GM21723 (cell line): ENCODE results near the gene TMEFF2.

Source experiments
- ATAC-seq: cut with Tn5 transposase; IDR thresholded peaks from one replicate; pipeline ENCODE4 v1.9.1; 2021; ENCODE audit warnings: mild to moderate bottlenecking, moderate library complexity; ENCODE audit not compliant: unreplicated experiment

TMEFF2 gene, protein sequence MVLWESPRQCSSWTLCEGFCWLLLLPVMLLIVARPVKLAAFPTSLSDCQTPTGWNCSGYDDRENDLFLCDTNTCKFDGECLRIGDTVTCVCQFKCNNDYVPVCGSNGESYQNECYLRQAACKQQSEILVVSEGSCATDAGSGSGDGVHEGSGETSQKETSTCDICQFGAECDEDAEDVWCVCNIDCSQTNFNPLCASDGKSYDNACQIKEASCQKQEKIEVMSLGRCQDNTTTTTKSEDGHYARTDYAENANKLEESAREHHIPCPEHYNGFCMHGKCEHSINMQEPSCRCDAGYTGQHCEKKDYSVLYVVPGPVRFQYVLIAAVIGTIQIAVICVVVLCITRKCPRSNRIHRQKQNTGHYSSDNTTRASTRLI

DNA sequence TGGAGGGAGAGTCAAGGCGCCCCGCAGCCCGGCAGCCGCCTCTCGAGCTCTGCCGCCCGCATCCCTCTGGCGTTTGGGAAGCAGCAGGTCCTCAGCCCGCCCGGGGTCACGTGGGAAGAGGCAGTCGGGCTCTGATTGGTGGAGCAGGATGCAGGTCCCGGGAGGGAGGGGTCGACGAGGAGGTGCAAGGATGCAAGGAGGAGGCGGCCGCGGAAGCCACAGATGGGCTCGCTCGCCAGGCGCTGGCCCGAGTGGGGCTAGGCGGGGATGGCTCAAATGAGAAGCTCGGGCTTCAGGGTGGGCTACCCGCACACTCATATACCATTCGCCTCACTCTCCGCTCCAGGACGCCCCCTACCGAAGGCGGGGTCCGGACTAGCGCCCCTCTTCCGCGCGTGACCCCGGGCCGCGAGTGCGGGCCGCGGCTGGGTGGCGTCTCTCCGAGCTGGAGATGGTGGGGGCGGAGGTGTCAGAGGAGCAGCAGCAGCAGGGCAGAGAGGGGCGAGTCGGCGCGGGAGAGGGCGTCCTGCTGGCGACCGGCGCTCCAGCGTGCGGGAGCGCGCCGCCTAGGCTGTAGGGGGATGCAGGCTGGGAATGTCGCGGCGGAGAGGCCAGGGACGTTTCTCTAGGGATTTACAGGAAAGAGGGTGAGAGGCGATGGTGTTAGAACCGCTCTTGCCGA, at the start of gene TMEFF2:
Gene TMEFF2 (minus strand): TSS at position 68 of the 682 bp plus-strand sequence. CDS start 409 bp downstream, outside the sequence.
- peak; percentile 60 for ATAC-seq

DNA sequence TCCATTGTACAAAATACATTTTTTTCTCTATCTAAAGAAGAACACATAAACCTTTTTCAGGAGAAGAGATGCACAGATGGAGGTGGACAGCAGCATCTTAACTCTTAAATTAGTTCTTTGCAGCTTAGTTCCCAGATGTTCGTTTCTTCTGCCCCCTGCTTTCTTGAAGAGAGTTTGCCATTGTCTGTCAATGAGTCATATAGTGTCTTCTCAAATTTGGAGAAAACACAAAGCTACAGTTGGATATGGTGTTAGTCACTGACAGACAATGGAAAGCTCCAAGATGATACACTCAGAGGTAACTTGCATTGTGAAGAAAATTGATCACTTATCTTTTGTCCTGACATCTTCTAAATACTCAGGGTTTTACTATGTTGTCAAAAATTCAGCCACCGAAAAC, 48.8 kb upstream of the TMEFF2 start:
- no peak for ATAC-seq

DNA sequence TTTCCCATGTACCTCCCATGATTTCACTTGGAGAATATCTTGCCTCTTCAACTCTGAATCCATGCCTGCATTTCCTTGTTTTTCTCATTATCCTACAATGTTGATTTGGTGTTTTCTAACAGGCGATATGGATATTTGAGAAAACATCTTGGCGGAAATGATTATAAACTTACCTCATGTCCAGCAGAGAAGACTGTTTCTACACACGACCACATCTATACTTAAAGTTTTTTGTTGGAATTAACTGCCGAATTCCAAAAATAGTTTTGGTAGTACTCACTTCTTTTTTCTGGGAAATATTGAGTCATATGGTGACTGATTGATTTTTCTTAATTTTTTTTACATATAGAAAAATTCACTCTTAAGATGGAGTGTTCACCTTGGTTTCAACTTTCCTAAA, 41.4 kb upstream of the TMEFF2 start:
- no peak for ATAC-seq

DNA sequence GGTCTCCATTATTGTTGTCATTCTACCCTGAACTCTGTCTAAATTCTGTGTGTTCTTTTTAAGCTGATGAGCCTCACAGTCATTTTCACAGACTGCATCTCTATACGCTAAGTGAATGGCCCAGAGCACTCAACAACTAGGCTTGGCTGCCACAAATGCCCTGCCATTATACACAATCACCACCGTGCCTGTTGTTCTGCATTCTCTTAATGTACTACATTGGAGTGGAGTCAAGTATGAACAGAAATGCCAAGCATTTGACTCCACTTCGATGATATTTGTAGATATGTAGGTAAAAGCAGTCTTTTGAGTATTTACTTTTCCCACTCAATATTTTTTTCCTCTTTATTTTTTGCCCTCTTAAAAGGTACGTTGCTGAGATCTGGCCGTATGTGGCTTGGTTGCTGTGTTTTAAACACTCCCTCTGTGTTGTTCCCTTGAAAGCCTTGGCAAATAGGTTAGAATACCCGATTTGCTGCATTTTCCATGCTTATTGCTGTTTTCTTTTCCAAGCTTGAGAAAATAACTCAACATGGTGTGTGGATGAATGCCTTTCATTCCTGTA, 36.2 kb upstream of the TMEFF2 start:
- no peak for ATAC-seq

DNA sequence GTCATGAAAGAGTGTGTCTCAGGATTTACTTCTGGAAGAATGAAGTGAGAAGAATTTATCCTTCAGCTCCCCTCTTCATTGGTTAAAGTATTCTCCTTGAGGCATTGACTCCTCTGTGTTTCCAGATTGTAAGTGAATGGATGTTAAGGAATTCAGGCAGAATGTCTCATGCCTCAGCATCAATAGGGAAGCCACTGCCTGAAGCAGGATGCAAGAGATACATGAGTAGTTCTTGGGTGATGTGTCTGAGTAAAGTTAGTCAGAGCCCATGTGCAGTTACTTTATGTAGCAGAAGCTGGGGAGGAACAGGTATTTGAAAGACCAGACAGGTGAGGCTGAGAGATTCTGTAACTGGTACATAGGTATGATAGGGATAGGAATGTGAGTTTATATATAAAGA, 34.0 kb upstream of the TMEFF2 start:
- no peak for ATAC-seq

DNA sequence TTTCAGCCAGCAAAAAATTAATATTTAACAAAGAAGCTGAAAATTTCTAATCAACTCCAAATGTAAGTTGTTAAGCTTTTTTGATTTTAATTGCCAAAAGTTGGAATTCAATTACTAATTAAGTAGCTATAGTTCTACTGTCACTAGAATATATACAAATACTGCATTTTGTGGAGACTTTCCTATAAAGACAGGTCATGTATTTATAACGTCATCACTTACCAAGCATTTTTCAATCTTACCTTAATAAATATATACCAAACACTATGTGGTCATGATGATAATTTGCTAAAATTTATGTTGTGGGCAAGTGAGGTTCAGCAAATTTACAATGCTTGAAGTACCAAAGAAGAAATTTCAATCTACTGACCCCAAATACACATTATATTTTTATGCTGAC, 24.2 kb upstream of the TMEFF2 start:
- ATAC-seq: no peak

DNA sequence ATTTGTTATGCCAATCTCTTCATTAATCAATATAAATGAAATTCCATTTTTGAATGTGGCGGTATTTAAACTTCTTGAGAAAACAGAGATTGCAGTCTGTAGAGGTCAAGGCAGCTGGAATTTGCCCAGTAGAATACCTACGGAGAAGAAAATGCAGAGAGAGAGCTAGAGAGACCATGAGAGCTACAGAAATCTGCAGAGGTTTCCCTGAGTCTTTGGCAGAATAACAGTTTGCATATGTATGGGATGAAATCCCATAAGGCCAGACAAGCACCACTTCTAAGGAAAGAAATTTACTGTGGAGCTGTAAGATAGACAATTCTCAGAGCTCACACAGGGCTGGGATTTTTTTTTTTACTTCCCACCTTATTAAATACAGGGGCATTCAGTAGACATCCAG, 23.6 kb upstream of the TMEFF2 start:
- ATAC-seq: no peak

DNA sequence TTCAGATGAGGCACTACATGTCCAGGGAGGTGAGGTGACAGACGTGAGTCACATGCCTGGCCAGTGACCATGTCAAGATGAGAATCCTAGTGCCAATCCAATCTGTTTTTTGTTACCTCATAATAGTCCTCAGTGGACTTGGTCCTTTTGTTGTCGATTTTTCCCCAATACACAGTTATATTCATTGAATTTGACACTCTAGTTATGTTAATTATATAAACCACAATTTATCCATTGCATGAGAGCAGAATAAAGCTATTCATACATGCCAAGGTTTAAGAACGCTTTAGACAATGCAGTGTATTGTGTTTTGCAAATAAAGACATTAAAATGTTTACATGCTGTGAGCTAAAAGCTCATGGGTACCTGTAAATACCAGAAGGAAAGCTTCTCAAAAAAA, 21.6 kb upstream of the TMEFF2 start:
- no peak for ATAC-seq

DNA sequence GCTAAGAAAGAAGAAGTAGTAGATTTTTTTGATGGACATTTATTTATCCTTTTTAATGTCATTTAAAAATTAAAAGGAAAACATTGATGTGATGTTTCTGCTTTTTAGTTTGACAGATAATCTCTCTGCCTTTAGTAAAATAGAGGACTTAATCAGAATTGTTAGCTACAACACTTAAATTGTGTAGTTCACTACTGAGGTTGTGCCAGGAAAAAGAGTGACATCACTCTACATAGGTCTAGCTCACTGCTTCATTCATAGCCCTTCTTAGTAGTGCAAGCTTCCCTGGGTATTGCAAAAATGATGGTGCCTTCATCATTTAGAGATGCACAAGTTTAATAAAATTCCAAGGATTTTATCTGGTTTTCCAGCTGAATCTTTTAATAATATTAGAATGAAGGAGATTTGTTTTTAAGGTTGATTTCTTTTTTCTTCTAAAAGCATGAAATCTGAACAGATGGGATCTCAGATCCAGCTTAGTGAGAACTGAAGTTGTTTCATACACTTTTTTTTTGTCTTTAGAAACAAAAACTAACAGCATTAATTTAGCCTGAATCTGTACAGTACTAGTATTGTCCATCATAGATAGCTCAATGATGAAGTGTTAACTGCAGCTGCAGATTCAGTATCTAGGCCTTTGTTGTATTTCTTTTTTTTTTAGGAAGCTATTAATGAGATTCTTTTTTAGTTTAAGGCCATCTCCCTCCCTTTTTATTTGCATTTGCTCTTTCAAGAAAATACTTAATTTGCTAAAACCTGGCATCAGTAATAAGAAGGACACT, 20.6 kb upstream of the TMEFF2 start:
- no peak for ATAC-seq

DNA sequence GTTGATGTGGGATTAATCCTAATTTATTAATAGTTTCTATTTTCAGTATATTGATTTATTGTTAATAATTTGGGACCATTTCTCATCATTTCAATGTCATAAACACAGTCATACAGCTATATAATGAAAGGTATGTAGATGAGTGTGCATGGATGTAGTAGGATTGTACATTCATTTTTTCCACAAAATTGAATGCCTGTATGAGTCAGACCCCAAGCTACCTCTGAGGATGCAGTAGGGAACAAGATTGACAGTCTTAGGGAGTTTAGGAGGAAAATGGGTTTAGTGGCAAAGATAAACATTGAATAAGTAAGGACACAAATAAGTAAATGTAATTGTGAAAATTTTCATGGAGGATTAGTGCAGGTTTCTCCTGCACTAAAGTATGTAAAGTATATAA, 14.1 kb upstream of the TMEFF2 start:
- no peak for ATAC-seq

DNA sequence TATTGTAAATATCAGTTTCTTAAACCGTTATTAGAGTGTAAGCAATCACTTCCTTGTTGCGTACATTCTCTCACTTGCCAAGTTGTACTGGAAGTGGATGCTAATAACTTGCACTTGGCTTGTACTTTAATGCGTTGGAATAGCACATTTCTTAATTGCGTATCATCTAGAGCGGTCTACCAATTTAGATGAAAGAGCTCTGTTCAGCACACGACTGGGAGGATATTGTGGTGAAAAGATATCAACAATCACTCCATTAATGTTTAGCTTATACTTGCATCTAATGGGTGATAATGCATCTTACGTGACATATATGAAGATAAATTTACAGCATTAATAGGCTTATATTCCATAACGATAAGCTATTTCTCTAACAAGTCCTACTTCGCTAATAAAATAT, 11.7 kb upstream of the TMEFF2 start:
- ATAC-seq: no peak

DNA sequence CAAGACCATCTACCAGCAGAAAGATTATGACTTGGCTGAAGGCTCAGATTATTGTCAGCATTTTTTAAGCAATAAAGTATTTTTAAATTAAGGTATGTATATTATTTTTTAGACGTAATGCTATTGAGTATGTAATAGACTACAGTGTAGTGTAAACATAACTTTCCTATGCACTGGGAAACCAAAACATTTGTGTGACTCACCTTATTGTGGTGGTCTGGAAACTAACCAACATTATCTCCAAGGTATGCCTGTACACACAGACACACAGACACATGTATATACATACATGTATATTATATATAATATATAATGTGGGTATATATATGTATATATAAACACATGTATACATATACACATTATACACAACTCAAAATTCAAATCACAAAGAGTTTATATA, 9.1 kb upstream of the TMEFF2 start:
- ATAC-seq: no peak

DNA sequence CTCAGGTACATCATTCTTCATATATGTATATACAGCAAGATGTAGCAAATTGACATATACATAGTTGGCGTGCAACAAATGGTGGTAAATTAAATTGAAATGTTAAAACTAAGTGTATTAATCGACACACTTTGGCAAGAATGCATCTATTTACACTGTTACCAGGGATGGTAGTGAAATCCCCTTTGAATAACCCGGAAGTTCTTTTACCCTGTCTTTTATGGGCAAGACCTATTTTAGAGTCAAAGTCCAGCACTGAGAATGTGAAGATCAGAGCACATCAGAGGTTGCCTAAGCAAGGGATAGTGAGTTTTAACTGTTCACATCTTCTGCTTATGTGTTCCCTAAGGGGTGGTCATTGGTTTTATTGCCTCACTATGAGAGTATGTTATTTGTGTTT, 7.6 kb upstream of the TMEFF2 start:
- ATAC-seq: no peak

DNA sequence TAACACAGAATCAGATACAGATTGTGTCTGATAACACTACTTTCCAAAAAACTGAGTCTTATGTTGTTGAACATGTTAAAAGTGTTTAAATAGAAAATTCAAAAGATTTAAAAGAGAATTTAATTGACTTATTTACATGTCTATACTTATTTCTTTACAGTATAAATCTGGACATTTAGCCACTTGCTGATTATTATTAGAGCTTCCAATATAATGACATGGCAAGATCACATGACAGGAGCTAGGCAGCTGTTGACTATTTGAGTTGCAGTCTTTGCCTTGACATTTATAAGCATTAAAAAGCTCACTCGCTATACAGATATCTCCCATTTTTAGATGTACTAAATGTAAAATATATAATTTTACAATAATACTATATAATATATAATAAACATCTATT, 6.4 kb upstream of the TMEFF2 start:
- no peak for ATAC-seq

DNA sequence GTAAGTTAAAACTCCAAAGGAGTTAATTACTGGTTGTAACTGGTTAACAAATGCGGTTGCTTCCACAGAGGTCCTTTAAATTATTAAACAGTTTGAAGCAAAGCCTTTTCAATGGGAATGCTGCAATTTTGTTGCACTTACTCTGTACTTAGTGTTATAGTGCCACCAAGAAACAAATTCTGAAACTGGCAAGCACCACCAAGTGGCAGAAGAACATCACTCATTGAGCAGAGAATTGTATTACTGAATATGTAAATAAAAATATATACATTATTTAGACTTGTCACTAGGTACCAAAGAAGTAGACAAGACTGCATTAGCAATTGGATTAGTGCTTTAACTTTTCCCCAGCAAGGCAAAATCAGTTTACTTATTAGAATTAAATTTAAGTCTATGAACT, 2.6 kb upstream of the TMEFF2 start:
- ATAC-seq: no peak

DNA sequence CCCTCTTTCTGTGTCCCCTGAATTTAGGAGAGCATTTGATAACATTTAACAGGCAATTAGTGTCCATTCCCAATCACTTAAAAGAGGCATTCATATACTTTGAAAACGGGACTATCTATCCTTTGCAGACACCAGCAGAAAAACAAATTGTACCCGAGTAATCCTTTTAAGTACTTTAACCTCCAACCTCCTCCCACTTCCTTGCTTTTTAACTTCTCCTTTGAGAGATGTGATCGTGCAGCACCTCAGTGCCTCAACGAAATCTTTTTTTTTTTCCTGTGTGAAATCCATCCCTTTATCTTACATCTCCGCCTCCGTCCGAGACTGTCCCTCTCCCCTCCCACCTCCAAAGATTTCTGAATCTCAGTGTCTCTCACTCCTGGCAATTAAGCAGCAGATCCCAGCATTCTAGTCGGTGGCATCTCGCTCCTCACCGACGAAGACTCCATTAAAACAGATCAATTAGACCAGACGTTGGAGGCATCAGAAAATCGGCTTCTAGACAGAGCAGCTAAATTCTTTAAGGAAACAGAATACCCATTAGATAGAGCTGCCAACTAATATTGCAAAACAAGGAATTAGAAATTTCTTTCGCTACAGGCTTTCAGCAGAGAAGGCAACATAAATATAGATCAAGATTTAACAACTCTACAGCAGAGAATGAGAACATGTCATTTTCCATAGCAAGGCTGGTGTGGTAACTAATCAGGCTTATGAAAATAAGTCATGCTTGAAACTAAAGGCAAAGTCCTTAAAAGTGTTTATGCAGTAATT, 1.9 kb upstream of the TMEFF2 start:
- ATAC-seq: no peak

DNA sequence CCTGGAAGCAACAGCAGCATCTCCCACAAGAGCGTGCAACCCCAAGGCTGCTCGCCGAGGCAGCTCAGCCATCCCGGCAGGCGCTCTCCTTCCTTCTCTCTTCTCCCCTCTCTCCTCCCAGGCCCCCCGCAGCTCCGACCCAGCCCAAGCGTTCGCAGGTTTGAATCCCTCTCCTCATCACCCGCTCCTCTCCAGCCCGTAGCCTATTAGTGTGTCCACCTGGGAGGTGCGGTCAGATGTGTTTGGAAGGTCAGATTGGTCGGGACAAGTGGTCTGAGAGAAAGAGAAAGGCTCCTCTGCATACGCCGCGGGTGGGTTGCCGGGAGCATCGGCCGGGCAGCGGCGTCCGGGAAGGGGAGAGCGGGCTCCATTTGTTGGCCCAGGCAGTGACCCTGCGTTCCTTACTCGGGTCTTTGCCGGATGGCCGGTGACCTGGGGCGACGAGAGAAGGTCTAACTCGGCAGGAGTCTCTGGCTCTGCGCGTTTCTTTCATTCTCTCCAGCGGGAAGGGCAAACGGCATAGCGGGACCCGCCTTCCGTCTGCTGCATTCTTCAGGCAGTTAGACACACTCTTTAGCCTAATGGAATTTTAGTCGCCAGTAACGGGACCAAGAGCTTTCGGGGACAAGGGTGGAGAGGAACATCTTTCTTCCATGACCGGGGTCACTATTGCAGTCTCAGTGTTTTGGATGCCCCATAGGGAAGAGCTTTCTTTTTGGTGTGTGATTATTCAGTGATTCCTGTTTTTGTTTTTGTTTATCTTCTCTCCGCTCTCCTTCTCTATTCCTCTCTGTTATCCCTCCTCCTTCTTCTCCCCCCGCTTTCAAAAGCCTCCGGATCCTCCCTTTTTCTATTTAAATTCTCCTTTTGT, 1.1 kb upstream of the TMEFF2 start:
- peak; percentile 29 for ATAC-seq

DNA sequence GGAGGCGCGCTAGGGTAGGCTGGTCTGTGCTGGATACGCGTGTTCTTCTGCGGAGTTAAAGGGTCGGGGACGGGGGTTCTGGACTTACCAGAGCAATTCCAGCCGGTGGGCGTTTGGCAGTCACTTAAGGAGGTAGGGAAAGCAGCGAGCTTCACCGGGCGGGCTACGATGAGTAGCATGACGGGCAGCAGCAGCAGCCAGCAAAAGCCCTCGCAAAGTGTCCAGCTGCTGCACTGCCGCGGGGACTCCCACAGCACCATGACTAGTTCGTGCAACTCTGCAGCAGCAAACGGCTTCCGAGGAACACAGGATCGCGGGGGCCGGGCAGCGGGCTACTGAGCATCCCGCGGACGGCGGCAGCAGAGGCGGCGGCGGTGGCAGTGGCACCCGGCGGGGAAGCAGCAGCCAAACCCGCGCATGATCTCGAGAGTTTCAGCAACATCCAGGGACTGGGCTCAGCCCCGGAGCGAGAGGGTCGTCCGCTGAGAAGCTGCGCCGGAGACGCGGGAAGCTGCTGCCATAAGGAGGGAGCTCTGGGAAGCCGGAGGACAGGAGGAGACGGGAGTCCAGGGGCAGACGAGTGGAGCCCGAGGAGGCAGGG, 368 bp downstream of the TMEFF2 start:
- peak; percentile 12 for ATAC-seq

DNA sequence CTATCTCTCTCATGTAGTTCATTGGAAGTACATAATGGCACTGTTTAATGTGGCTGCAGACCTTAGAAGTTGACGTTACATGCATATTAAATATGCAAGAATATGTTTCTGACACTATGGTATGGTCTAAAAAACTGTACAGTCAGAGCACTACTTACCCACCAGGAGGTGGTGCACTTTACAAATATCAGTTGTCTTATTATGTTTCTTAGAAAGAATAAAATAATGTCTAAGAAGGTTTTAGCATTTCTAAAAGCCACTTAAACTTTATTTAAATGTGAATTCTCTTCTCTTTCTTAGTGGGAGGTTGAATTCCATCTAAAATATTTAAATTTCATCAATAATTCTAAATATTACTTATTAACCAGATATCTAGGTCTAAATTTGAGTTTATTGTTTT, 4.3 kb downstream of the TMEFF2 start:
- ATAC-seq: no peak
